GM04504 (cell line): ENCODE measurements around the gene LTF.
"Not testable (repeated sequence)": the region's sequence is repeated elsewhere in the genome, so short reads cannot be mapped to it uniquely, and the experiment has no call there.

Experiments
- DNase-seq: peaks from one replicate; pipeline ENCODE4 v3.0.0-alpha.2; 2012; ENCODE audit warnings: low read depth

LTF gene

GRCh38 chr3:46393554-46394434 is 70.9 kb downstream of the LTF start:
- no peak for DNase-seq

GRCh38 chr3:46393011-46393410 is 71.7 kb downstream of the LTF start:
- no peak for DNase-seq

- not testable (repeated sequence) for DNase-seq
These were observed 73.2 kb downstream of the LTF start for GRCh38 chr3:46391526-46391925.

GRCh38 chr3:46389306-46389705 is 75.4 kb downstream of the LTF start:
- no peak for DNase-seq

- not testable (repeated sequence) for DNase-seq
These were observed 75.9 kb downstream of the LTF start for GRCh38 chr3:46388847-46389246.

- no peak for DNase-seq
These were observed 78.5 kb downstream of the LTF start for GRCh38 chr3:46386205-46386604.
